Activated naive CD4-positive, alpha-beta T cell treated with anti-CD3 and anti-CD28 coated beads, Interleukin-2, amount 50 U/mL, for 24 hours (primary cell): ENCODE data around the gene MRPL48.
A peak's percentile ranks its signal among the peaks of the same experiment; 100 is the strongest.
"Not testable (repeated sequence)": the region's sequence is repeated elsewhere in the genome, so short reads cannot be mapped to it uniquely, and the experiment has no call there.

Source experiments
- H3K27ac Mint-ChIP-seq: one replicate; pipeline ENCODE4 v1.8.0; 2021; ENCODE audit warnings: mild to moderate bottlenecking, mixed read lengths
- H3K27me3 Mint-ChIP-seq: one replicate; pipeline ENCODE4 v1.8.0; 2021; ENCODE audit warnings: mixed read lengths
- H3K36me3 Mint-ChIP-seq: one replicate; pipeline ENCODE4 v1.8.0; 2021; ENCODE audit warnings: mixed read lengths
- H3K4me1 Mint-ChIP-seq: one replicate; pipeline ENCODE4 v1.8.0; 2021; ENCODE audit warnings: mixed read lengths
- H3K4me3 Mint-ChIP-seq: one replicate; pipeline ENCODE4 v1.8.0; 2021; ENCODE audit warnings: mild to moderate bottlenecking, mixed read lengths
- H3K9me3 Mint-ChIP-seq: one replicate; pipeline ENCODE4 v1.8.0; 2021; ENCODE audit warnings: mixed read lengths

MRPL48 gene

DNA sequence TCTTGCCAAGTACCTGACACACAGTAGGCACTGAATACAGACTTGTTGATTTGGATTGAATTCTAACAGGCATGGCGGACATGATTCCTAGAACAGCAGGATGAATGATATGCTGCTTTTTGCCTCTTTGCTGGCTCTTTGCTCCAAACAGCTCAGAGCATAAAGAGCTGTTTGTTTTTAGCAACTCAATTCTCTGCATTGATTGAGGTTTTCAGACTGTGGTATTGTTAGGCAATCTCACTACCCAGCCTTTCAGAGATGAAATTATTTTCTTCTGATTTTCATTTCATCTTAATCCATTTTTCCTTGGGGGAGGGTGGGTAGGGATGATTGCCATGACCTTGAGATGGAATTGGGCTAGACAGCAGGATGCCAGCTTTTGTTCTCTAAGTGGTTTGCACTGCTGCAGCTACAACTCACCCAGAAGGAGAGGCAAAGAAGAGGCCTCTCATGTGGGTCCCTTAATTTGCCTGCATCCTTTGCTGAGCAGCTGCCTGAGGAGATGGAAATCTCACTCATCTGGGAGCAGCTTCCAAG is 68.4 kb downstream of the MRPL48 start:
- Mint-ChIP-seq H3K4me1 (no peaks in the 10 kb centered on the region), H3K27ac (no peak overlapping the region), H3K9me3 (no peaks in the 10 kb centered on the region), H3K27me3 (no peaks in the 10 kb centered on the region), H3K36me3 (peaks cover 19% of the 10 kb centered on the region), H3K4me3 (no peak overlapping the region)

DNA sequence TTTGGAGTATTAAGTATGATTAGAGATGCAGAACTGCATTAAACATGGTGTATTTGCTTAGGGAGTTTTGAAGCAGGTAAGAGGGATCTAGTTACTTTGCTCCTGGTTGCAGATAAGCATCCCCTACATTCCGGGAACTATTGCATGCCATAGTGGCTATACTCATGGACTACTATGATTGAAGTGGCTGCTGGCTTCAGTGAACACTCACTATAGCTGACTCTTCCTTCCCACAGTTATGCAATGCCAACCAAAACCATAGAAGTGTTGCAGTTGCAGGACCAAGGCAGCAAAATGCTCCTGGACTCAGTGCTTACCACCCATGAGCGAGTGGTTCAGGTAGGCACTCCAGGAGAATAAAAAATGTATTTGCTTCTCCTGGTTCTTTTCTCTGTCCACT is 72.0 kb downstream of the MRPL48 start:
- H3K4me1 Mint-ChIP-seq, result no peaks in the 10 kb centered on the region
- no peaks in the 10 kb centered on the region for H3K9me3 Mint-ChIP-seq
- no peak overlapping the region for H3K27ac Mint-ChIP-seq
- H3K36me3 Mint-ChIP-seq, result peaks cover 13% of the 10 kb centered on the region
- no peak overlapping the region for H3K4me3 Mint-ChIP-seq
- no peaks in the 10 kb centered on the region for H3K27me3 Mint-ChIP-seq

DNA sequence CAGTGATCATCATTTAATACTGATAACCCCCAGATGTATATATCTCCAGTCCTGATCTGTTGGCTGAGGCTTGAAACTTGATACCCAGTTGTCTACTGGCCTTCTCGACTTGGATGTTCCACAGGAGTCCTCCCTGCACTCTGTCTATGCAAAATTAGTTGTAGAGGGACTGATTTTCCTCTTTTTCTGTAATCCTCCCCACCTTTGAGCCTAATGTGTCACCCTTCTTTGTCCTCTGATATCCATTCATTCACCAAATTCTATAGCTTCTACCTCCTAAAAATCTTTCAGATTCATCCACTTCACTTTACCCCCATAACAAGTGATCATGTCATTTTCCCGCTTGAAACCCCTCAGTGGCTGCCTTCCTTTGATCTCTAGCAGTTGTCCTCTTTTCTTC is 72.5 kb downstream of the MRPL48 start:
- Mint-ChIP-seq H3K4me1 (no peaks in the 10 kb centered on the region), H3K4me3 (no peak overlapping the region), H3K36me3 (peaks cover 13% of the 10 kb centered on the region), H3K27me3 (no peaks in the 10 kb centered on the region), H3K27ac (no peak overlapping the region), H3K9me3 (no peaks in the 10 kb centered on the region)

DNA sequence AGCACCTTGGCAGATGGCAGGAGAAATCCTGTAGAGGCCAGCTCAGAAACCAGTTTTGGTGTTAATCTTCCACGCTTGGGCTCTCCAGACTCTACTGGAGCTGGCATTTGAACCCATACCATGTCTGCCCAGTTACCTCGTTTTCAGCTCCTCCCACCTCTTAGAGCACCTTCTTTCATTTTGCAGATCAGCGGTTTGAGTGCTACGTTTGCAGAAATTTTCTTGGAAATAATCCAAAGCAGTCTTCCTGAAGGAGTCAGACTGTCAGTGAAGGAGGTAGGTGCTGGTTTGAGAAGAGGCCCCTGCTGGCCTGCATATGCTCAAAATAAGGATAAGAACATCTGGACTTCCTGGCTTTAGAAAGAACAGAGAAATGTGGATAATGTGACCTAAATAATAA is 75.3 kb downstream of the MRPL48 start:
- no peaks in the 10 kb centered on the region for H3K4me1 Mint-ChIP-seq
- H3K36me3 Mint-ChIP-seq, result peaks cover 11% of the 10 kb centered on the region
- H3K4me3 Mint-ChIP-seq, result no peak overlapping the region
- H3K27ac Mint-ChIP-seq, result no peak overlapping the region
- no peaks in the 10 kb centered on the region for H3K9me3 Mint-ChIP-seq
- H3K27me3 Mint-ChIP-seq, result no peaks in the 10 kb centered on the region

DNA sequence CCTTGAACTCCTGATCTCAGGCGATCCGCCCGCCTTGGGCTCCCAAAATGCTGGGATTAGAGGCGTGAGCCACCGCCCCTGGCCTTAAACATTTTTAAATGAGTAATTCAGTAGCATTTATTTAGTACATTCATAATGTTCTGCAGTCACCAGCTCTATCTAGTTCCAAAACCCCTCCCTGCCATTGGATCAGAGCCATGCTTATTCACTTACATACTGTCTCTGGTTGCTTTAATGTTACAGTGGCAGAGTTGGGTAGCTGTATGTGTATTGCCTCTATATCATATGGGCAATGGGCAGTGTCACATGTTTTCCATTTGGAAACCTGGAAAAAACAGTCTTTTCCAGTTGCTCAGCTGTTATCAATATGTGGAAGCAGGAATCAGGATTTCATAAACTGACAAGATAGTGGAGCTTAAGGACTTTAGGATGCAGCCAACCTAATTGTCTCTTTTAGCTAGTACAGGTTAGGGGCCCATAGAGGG is 78.5 kb downstream of the MRPL48 start:
- Mint-ChIP-seq H3K27ac (no peak overlapping the region), H3K27me3 (no peaks in the 10 kb centered on the region), H3K4me3 (no peak overlapping the region), H3K36me3 (peaks cover 4% of the 10 kb centered on the region), H3K9me3 (no peaks in the 10 kb centered on the region), H3K4me1 (no peaks in the 10 kb centered on the region)

DNA sequence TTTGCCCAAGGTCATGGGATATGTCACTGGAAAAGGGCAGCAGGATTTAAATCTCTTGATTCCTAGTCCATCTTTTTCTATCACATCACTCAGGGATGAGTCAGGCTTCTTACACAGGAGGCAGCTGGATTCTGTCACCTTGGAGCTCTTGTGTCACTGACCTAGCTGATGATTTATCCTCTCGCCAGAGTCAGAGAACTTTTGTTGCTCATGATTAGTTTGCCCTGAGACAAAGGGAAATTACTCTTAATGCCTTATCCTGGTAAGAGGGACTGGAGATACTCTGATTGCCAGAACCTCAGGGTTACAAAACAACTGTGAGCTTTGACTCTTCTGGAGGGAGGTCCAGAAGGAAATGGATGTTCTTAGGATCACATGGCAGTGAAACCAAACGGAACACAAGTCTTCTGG is 78.9 kb downstream of the MRPL48 start:
- no peaks in the 10 kb centered on the region for H3K9me3 Mint-ChIP-seq
- peaks cover 4% of the 10 kb centered on the region for H3K36me3 Mint-ChIP-seq
- no peaks in the 10 kb centered on the region for H3K27me3 Mint-ChIP-seq
- H3K4me1 Mint-ChIP-seq, result no peaks in the 10 kb centered on the region
- no peak overlapping the region for H3K27ac Mint-ChIP-seq
- H3K4me3 Mint-ChIP-seq, result no peak overlapping the region

DNA sequence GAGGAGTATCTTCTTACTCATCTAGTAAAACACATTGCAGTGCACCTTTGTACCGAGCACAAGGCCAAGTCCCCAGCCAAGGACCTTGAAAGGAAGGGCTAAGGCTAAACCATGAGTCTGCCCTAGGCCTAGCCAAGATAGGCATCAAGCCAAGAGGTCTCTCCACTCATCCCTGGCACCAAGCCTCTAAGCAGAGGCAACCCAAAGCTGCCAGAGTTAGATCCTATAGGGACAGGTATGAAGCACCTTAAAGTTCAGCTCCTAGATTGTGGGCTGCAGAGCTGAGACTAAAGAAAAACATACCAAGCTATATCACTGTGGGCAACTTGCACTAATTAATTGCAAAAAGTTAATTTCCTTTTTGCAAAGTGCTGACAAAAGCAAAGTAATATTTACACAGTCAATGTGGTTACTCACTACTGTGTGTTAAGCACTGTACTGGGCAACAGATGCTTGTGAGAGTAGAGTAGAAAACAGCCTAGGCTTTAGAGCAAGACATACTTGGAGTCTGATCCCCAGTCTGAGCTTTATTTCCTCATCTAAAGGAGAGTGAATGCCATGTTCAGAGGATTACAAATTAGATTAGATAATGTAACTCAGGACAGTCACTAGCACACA is 81.8 kb downstream of the MRPL48 start:
- Mint-ChIP-seq H3K9me3 (no peaks in the 10 kb centered on the region), H3K27me3 (no peaks in the 10 kb centered on the region), H3K27ac (peak overlapping the region; percentile 51), H3K4me1 (peaks cover 3% of the 10 kb centered on the region), H3K36me3 (peaks cover 8% of the 10 kb centered on the region), H3K4me3 (no peak overlapping the region)

DNA sequence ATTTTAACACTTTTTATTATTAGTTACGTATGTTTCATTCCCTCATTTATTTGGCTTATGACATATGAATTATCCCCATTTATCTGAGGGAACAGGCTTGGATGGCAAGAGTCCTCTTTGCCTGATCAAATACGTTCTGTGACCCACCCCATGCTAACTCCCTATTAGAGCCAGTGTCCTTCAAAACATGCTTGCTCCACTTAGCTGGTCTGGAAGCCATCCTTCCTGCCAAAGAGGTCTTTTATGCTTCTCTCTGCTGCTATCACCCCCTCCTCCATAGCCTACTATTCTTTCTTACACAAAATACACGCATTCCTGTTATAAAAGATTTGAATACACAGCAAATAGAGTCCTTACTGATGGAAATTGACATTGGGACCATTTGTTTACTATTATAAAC is 82.6 kb downstream of the MRPL48 start:
- H3K27me3 Mint-ChIP-seq, result no peaks in the 10 kb centered on the region
- peaks cover 11% of the 10 kb centered on the region for H3K4me1 Mint-ChIP-seq
- no peak overlapping the region for H3K4me3 Mint-ChIP-seq
- no peaks in the 10 kb centered on the region for H3K9me3 Mint-ChIP-seq
- peaks cover 8% of the 10 kb centered on the region for H3K36me3 Mint-ChIP-seq
- H3K27ac Mint-ChIP-seq, result peak overlapping the region; percentile 65

DNA sequence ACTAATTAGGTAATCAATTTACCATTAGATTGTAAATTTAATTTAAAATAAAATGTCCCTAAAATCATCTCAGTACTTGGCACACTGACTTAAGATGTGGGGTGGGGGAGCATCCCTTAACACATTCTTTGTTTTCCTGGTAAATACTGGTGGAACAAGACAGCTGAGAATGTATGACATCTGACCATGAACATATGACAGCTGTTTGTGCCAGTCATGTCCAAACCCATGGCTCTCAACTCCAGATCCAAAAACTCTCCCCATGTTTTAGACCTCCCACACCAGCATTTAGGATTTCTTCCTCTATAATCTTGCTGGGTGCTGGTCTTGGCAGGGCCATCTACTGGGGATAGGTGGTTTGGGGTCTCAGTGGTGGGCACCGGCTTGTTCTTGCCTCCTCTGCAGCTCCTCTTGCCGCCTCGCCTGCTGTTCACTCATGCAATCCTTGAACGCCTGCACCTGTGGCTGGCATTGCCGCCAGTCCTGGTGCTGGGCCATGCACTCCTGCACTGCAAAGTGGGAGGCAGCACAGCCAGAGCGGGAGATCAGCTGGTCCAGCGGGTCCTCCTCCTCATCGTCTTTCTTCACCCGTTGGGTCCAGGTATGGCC is 85.2 kb downstream of the MRPL48 start:
- Mint-ChIP-seq H3K4me1 (peaks cover 27% of the 10 kb centered on the region), H3K9me3 (no peaks in the 10 kb centered on the region), H3K27me3 (no peaks in the 10 kb centered on the region), H3K4me3 (no peak overlapping the region), H3K27ac (no peak overlapping the region), H3K36me3 (peaks cover 14% of the 10 kb centered on the region)

DNA sequence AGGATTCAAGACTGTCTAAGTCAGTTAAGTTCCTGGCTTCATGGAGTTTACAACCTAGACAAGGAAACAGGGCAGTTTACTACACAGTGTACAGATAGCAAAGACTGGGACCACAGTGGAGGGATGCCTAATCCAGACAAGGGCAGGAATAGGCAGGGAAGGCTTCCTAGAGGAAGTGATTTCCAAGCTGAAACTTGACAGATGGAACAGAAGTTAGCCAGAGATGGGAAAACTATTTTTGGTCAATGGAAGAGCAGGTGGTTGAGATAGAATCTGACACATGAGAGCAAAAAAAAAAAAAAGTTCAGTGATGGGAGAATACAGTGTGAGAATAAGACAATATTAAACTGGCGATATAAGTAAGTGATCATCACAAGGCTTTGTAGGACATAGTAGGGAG is 87.7 kb downstream of the MRPL48 start:
- Mint-ChIP-seq H3K36me3 (peaks cover 14% of the 10 kb centered on the region), H3K4me1 (peaks cover 38% of the 10 kb centered on the region), H3K27me3 (no peaks in the 10 kb centered on the region), H3K9me3 (no peaks in the 10 kb centered on the region), H3K27ac (peak overlapping the region; percentile 99), H3K4me3 (peak overlapping the region; percentile 99)

DNA sequence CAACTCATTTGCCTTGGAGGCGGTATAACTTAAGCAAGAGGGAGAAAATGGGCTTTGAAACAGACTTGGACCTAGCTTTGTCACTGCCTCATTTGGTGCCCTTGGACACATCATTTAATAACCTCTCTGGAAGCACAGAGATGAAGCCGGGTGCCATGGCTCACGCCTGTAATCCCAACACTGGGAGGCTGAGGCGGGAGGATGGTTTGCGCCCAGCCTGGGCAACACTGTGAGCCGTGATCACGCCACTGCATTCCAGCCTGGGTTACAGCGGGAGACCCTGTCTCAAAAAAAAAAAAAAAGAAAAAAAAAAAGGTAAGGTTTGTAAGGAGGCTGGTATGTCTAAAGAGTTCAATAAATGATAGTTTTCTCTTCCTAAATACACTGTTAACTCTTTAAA is 88.2 kb downstream of the MRPL48 start:
- Mint-ChIP-seq H3K9me3 (no peaks in the 10 kb centered on the region), H3K4me3 (peak overlapping the region; percentile 99), H3K36me3 (peaks cover 14% of the 10 kb centered on the region), H3K27ac (peak overlapping the region; percentile 99), H3K4me1 (peaks cover 38% of the 10 kb centered on the region), H3K27me3 (no peaks in the 10 kb centered on the region)

DNA sequence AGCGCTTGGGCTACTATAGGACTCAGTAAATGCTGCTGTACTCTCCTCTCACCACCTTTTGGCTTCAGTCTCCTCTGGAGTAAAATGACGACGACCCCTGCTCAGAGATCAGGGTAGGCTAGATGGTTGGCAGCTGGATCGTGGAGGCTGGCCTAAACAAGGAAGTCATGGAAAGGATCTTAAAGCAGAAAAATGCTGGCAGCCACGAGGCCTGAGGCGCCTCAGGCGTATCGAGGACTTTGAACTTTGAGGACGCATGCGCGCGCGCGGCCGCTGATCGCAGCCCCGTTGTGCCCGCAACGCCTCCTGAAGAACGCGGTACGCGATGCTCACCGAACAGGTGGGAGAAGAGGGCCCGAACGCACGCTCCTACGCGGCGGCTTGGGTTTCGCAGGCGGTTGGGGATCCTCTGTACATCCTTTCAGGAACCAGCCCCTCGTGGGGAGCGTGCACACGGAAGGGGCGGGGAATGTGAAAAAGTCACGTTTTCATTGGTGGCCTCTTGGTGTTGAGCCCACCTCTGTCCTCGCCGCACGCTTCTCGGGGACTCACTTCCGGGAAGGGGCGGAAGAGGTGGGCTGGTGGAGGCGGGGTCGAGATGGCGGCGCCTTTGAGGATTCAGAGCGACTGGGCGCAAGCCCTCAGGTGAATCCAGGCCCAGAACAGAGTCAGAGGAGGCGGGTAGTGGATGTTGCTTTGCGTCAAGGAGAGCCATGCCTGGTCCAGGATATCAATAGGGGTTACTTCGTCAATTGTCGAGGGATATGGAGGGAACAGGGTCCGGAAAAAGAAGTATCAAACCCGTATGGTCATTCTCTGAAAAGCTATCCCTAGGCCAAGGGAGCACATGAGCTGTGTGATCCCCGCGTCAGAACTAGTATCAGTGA is 89.0 kb downstream of the MRPL48 start, which contains the start of the genes COA4 and PAAF1:
TSS of gene COA4 (minus strand) at position 423 of the 887 bp plus-strand sequence. CDS start 3,468 bp downstream, outside the sequence.
TSS of gene PAAF1 (plus strand) at position 576 of the 887 bp plus-strand sequence. CDS start at position 599, 23 bp downstream.
- Mint-ChIP-seq H3K36me3 (peaks cover 14% of the 10 kb centered on the region), H3K4me1 (peaks cover 38% of the 10 kb centered on the region), H3K9me3 (no peaks in the 10 kb centered on the region), H3K27me3 (no peaks in the 10 kb centered on the region), H3K27ac (peak within 1 kb of the TSS; percentile 99), H3K4me3 (peak within 1 kb of the TSS; percentile 99)

DNA sequence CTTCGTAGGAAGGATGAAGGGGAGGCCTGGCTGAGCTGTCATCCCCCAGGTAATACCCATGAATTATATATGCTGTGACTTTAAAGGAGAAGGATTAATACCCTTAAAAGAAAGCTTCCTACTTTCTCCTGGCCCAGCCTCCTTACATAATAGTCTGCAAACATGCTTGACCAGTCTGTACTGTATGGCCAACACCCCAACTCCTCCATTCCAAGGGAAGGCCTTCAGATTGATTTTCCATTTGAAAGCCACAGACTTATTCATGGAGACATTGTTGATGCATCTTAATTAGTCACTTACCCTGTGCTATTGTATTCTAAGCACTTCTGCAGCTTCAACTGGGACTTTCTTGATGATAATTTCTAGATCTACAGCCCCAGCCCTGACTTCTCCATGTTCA is 91.1 kb downstream of the MRPL48 start:
- H3K27ac Mint-ChIP-seq, result no peak overlapping the region
- no peaks in the 10 kb centered on the region for H3K9me3 Mint-ChIP-seq
- peak overlapping the region; percentile 33 for H3K4me3 Mint-ChIP-seq
- no peaks in the 10 kb centered on the region for H3K27me3 Mint-ChIP-seq
- peaks cover 38% of the 10 kb centered on the region for H3K4me1 Mint-ChIP-seq
- H3K36me3 Mint-ChIP-seq, result peaks cover 10% of the 10 kb centered on the region

DNA sequence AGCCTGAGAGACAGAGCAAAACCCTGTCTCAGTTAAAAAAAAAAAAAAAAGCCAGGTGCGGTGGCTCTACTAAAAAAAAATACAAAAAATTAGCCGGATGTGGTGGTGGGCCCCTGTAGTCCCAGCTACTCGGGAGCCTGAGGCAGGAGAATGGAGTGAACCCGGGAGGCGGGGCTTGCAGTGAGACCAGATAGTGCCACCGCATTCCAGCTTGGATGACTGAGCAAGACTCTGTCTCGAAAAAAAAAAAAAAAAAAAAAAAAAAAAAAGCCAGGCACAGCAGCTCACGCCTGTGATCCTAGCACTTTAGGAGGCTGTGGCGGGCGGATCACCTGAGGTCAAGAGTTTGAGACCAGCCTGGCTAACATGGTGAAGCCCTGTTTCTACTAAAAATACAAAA is 92.8 kb downstream of the MRPL48 start:
- not testable (repeated sequence) for H3K27ac Mint-ChIP-seq, H3K27me3 Mint-ChIP-seq, H3K36me3 Mint-ChIP-seq, H3K4me3 Mint-ChIP-seq, H3K9me3 Mint-ChIP-seq
- peaks cover 25% of the 10 kb centered on the region for H3K4me1 Mint-ChIP-seq

DNA sequence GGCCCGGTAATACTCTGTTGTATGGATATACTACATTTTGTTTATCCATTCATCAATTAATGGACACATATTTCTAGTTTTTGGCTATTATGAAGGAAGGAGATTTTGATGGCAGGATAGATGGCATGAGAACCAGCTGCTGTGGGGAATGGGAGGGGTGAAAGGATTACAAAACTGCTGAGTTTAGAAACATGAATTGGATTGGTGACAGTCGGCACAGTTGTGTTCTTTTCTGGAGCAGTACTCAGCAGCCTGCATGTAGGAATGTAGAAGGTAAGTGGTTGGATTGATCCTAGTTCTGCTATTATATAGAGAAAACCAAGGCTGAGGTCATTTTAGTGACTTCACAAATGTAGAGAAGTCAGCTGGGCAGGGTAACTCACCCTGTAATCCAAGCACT is 96.2 kb downstream of the MRPL48 start:
- peaks cover 11% of the 10 kb centered on the region for H3K36me3 Mint-ChIP-seq
- H3K27ac Mint-ChIP-seq, result no peak overlapping the region
- no peaks in the 10 kb centered on the region for H3K27me3 Mint-ChIP-seq
- peaks cover 8% of the 10 kb centered on the region for H3K4me1 Mint-ChIP-seq
- no peaks in the 10 kb centered on the region for H3K9me3 Mint-ChIP-seq
- no peak overlapping the region for H3K4me3 Mint-ChIP-seq
